Measurements from ENCODE around the gene UGT8.
"Not testable (repeated sequence)": the region's sequence is repeated elsewhere in the genome, so short reads cannot be mapped to it uniquely, and the experiment has no call there.

The UGT8 gene

GRCh38 chr4:114607056-114607455 lies 8.4 kb downstream of the UGT8 start:
- no peak for FAIRE-seq

GRCh38 chr4:114613560-114613959 lies 15.0 kb downstream of the UGT8 start:
- FAIRE-seq: peak; percentile 92

- peak; percentile 33 for FAIRE-seq
Observed at GRCh38 chr4:114615435-114615834, 16.8 kb downstream of the UGT8 start.

DNA sequence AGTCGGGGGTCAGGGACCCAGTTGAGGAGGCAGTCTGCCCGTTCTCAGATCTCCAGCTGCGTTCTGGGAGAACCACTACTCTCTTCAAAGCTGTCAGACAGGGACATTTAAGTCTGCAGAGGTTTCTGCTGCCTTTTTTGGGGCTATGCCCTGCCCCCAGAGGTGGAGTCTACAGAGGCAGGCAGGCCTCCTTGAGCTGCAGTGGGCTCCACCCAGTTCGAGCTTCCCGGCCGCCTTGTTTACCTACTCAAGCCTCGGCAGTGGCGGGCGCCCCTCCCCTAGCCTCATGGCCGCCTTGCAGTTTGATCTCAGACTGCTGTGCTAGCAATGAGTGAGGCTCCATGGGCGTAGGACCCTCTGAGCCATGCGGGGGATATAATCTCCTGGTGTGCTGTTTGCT lies 17.4 kb downstream of the UGT8 start:
- FAIRE-seq: not testable (repeated sequence)

DNA sequence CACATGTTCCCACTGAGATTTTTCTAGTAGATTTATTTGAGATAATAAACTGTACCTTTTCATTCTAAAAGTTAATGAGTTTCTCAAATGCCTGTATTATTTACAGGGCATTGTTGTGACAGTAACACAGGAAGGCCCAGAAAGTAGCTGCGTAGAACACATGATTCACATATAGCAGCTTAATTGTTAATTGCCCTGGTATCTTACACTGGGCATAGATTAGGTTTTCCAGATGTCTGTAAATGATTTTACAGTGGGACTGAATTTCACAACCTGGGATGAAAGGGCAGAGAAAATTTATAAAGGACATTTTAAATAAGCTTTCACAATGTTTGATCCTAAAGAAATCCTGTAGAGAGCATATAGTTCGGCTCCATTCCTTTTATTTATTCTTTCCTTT lies 27.6 kb downstream of the UGT8 start:
- no peak for FAIRE-seq

DNA sequence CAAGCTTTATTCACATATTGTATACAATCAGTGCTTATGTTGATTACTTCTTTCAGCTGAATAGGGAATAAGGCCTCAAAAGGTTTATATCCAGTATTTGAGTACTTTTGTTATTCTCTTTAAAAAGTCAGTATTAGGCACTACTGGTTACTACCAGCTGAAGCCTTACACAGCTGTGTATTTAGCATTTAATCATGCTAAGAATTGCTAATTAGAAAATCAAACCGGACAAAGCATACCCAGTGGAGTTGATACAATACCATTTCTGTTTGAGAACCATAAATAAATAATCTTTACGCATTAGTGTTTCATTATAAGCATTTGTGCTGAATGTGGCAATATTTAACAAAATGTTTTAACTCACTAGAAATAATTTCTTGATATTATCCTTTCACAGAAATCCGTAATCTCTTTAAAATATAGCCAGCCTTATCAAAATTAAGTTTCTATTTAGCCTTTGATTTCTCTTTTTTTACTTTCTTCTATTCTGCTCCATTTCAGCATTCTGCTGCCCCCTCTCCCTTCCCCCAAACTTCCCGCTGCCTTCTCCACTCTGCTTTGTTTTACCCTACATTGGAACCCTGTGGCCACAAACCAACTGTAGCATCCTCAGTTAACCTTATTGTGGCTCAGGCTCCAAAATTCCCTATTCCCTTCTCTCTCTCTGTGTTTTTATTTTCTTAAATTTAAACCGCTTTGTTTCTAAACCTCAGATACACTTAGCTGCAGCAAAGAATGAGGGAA lies 37.8 kb downstream of the UGT8 start:
- peak; percentile 60 for FAIRE-seq

GRCh38 chr4:114642173-114642780 lies 43.7 kb downstream of the UGT8 start:
- FAIRE-seq: no peak

GRCh38 chr4:114649908-114650307 lies 51.3 kb downstream of the UGT8 start:
- FAIRE-seq: no peak

GRCh38 chr4:114653675-114654074 lies 55.1 kb downstream of the UGT8 start:
- peak; percentile 55 for FAIRE-seq

- FAIRE-seq: peak; percentile 58
Observed at GRCh38 chr4:114654592-114654991, 56.0 kb downstream of the UGT8 start.

DNA sequence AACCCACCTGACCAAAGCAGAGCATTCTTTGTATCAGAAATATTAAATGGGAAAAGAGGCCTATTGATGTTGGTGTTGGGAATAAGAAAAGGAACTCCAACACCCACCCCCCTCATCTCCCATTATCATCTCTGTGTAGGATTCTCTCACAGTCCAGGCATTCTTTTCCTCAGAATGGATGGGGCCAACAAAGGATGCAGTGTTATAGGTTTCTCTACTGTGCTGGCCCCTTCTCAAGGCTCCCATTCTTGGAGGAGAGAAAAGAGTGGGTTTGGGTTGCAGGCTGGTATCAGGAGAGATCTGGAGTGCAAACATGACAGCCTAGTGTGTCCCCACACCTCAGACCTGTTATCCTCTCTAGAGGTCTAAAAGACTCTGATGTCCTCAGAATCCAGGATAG lies 59.6 kb downstream of the UGT8 start:
- FAIRE-seq: no peak

DNA sequence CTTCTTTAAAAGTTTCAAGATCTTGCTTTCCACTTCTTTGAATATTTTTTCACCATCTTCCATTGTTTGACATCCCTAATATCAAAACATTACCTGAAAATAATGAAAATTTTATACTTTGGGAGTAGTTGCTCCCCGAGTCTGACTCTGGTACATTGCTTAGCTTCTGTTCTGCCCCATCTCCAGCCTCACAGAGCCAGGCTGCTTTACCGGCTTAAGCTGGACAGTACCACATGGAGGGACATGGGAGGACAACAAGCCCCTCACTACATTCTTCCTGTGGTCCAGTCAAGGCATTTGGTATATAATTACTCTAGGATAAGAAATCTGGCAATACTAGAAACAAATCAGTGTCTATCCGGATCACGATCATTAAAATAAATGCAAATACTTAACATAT lies 60.2 kb downstream of the UGT8 start:
- FAIRE-seq: no peak

DNA sequence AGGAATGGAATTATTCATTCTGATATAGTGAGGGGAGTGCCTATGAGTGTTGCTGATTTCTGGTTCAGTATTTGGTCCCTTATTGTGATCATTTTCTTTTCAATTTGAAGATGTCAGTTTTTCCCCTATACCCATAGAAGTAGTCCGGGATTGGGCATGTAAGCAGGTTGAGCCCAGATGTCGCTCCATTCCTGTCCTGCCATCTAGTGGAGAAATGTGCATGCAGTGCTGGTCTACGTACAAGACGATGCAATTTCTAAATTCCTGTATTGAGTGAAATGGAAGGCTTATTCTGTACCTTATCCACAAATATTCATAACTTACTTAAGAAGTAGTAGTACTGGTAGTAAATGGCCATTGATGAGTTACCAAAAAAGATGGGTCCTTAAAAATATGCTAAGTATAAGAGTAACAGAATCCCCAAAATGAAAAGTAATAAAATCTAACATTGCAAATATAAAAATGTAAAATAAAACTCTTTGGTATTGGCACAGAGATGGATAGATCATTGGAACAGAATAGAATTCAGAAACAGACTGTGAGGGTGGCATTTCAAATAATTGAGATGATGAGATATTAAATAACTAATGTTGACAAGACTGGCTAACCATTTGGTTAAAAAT lies 60.9 kb downstream of the UGT8 start:
- FAIRE-seq: peak; percentile 97

DNA sequence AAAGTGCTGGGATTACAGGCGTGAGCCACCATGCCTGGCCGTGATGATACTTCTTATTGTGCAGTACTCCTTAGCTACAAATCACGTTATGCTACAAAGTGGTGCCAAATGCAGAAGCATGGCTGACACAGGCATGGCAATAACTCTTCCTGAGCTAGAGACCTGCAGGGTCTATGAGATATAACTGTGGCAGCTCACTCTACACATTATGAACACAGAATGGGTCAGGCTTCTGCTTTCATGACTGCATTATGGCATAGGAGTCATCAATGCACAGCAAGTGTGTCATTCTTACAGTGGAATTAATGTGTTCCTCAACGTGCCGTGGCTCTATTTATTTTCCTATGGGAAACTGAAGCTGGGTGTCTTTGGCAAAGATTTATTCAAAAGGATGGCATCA lies 64.5 kb downstream of the UGT8 start:
- FAIRE-seq: no peak

DNA sequence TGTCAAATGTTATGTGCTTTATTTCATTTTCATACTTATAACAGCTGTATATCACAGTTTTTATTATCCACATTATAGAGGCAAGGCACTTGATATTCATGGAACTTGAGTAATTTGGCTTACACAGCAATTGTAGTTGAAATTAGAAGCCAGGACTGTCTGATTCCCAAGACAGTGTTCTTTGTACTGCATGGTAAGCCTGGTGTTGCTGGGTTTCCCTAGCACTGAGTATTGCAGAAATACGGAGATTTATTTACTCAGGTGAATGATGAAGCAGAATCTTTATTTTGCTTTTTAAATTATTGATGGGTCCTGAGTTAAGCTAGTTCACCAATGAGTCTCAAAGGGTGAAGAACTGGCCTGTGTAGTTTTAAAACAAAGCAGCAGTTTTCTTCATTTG lies 70.0 kb downstream of the UGT8 start:
- no peak for FAIRE-seq

GRCh38 chr4:114670733-114671132 lies 72.1 kb downstream of the UGT8 start:
- FAIRE-seq: not testable (repeated sequence)

GRCh38 chr4:114673306-114673705 lies 74.7 kb downstream of the UGT8 start:
- FAIRE-seq: peak; percentile 76

DNA sequence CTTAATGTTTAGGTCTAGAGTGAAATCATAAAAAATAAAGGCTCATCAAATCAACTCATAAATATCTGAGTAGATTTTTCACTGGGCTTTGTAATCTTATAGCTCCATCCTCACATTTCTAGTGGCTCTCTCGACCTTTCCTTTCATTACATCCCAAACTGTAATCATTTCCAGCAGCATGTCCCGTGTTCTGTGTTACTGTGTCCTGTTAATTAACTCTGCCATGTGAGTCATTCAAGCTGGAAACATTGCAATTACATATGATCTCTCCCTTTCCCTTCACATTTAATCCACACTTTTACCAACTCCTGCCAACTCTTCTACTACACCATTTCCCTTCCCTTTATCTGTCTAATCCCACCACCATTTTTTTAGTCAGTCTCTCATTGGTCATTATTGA lies 75.5 kb downstream of the UGT8 start:
- no peak for FAIRE-seq

DNA sequence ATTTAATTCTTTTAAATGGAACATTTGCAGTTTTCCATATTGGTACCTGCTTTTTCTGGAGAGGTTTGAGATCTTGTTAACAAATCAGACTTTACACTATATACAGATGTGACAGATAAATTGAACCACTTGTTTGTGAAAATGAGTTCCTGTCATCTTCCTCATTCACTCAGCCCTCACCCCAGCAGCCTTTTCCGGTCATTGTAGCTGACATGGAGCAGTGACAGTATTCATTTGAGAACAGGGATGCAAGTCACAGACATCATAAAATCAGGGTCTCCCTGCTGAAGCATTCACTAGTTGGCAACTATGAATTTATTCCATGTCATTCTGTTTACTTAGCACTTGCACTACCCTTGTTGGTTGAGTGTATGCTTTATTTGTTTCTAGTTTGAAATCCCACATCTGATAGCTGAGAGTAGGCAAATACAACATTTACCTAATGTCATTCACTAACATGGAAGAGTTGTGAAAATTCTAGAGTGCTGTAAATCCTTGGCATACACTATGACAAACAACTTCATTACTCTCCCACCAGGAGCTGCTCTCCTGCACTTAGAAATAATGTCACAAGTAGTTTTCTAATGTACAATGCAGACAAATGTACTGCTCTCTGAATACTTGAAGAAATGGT lies 78.9 kb downstream of the UGT8 start:
- FAIRE-seq: no peak

DNA sequence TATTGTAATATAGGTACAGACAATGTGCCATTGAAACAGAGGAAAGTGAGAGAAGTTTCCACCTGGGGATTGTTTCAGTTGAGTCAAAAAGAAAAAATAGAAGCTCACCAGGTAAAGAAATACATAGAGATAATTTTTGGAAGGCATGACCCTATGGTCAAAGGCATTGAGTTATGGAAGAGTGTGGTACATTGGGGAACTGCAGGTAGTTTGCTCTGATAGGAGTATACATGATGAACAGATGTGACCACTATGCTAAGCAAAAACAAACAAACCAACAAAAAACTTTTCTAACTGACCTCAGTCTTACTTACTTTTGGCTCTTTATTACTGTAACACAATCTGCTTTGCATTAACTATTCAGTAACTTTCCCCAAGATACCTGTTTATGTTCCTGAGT lies 85.9 kb downstream of the UGT8 start:
- no peak for FAIRE-seq

- FAIRE-seq: no peak
Observed at GRCh38 chr4:114688059-114688458, 89.5 kb downstream of the UGT8 start.

DNA sequence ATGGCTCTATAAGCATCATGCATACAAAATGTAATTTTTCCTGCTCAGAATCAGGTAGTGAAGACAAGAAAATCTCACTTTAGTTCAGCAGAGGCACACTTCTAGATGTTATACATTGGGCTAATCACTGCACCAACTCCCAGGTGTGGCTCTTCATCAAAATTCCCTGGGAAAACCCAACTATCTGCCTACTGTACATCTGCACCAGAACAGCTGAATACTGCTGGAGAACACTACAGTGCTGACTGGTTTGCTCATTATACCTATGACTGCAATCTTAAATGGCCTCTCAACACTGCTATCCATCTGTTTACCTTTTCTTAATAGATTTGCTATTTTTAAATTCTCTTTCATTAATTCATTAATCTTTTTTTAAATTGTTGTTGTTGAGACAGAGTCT lies 92.0 kb downstream of the UGT8 start:
- no peak for FAIRE-seq

DNA sequence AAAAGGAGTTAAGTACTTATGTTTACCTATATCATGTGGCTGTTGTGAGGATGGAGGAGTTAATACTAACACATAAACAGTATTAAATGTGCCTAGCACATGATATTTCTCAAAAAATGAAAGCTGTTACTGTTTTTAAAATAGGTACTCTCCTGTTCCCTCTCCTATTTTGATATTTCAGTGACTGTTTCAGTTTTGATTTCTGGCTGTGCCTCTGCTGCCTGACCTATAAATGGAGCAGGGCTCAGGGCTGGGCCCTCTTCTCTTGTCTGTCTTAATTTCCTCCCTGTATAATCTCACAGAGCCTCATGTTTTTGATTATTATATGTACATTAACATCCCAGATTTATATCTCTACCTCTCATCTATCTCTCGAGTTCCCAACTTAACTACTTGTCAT lies 93.3 kb downstream of the UGT8 start:
- no peak for FAIRE-seq

DNA sequence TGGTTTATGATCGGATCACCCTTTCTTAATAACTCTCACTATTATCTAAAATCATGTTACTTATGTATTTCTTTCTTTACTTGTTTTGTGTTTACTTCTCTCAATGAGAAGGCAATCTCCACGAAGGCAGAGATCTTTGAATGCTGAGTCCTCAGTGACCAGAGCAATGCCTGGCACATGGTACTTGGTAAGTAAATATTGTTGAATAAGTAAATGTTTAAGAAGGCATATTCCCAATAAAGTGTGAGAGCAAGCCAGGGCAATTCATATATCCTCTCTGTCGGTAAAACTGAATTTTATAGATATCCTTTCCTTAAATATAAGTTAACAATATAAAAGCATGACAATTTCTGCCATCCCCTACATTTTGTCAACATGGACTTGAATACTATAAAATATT lies 94.4 kb downstream of the UGT8 start:
- no peak for FAIRE-seq

Measured in islet of Langerhans (tissue), 1 donor.